GM12873 (cell line): ENCODE measurements around the gene MED12.

Experiments used
- TF ChIP-seq, protein P1 (sequence below): IDR thresholded peaks from 2 replicates; pipeline ENCODE4 v1.5.1; 2012; ENCODE audit warnings: low read depth, mild to moderate bottlenecking, moderate library complexity, low read length, control low read depth; ENCODE audit not compliant: insufficient read depth; ENCODE audit errors: missing control alignments

MED12 gene

DNA sequence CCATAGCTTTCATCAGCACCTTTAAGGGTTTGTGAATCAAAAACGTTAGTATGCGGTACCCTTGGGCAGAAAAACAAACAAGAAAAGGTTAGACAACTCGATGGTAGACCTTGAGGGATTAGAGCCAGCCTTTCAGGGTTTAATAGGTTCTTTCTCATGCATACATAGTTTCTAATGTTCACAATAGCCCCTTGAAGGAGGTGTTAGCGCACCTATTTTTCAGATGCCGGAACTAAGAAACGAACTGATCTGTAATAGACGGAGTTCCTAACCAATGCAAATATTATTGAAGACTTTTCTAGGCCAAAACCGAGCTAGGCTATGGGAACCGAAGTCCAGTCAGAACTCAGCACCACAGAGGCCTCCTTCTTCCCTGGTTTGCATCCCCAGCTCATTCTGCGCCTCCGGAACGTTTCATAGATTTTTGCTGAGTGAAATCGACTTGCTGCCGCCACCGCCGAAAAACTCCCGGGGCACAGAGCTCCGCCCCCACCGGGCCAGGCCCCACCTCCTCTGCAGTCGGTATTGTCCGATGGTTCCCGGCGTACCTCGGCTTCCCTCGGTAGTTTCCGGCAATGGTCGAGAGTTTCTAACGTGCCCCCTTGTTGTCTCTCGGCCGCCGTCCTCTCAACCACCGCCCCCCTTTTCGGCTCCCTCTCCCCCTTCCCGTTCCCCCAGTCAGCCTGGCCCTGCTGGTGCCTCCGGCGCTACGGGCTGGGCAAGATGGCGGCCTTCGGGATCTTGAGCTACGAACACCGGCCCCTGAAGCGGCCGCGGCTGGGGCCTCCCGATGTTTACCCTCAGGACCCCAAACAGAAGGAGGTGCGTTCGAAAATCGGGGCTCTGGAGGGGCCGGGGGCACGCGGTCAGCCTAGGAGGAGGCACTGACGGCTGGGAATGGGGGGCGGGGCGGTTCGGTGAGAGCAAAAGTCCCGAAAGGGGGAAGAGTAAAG, at the start of gene MED12:
MED12 (plus strand) TSS at position 565 of the 953 bp plus-strand sequence; CDS start at position 724, 159 bp downstream.
- TF ChIP-seq, protein P1, sequence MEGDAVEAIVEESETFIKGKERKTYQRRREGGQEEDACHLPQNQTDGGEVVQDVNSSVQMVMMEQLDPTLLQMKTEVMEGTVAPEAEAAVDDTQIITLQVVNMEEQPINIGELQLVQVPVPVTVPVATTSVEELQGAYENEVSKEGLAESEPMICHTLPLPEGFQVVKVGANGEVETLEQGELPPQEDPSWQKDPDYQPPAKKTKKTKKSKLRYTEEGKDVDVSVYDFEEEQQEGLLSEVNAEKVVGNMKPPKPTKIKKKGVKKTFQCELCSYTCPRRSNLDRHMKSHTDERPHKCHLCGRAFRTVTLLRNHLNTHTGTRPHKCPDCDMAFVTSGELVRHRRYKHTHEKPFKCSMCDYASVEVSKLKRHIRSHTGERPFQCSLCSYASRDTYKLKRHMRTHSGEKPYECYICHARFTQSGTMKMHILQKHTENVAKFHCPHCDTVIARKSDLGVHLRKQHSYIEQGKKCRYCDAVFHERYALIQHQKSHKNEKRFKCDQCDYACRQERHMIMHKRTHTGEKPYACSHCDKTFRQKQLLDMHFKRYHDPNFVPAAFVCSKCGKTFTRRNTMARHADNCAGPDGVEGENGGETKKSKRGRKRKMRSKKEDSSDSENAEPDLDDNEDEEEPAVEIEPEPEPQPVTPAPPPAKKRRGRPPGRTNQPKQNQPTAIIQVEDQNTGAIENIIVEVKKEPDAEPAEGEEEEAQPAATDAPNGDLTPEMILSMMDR, result no peak

DNA sequence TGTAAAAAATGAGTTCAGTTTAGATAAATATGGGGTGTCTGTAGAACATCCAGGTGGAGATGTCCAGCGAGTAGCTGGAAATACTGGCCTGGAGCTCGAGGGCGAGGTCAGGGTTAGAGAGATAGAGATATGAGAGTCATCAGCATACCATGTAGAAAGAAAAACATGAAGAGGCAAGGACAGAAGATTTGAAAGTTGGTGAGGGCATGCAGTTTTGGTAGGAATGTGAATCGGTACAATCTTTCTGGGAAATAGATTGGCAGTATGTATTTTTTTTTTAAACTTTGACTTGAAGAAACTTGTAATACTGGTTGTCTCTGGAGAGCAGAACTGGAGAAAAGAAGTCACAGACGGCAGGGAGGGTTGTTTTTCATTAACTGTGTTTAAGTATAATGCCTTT, 47.9 kb upstream of the MED12 start:
- TF ChIP-seq, protein P1, result no peak

DNA sequence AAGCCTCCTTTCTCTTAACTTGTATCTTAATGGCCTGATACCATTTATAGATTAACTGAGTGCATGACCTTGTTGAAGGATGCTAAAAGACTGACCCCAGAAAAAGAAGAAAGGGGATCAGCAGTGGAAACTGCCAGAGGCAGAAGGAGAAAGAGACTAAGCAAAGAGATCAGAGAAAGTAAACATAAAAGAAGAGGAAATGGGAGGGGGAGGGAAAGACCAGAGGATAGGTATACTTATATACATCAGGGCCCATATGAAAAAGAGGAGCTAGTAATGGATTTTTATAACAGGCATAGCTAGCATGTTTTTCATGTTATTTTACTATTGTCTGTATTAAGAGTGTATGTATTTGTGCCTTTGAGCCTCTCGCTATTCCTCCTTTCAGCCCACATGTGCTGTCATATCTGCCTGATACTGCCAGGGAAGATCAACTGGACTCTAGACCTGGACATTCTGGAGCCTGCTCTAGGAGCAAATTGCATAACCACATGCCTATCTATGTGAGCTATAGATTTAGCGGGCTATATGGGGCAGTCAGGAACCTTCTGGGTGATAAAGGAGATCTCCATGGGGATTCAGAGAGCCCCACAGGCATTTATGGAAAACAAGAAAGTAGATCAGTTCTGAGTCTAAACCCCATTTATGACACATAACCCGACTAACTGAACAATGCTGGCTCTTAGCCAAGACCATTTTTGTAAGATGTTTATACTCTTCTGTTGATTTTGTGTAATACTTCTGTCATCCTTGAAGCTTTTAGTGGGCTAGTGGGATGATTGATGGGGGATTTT, 36.9 kb upstream of the MED12 start:
- TF ChIP-seq, protein P1, result no peak

GRCh38 chrX:71082124-71082647, 36.2 kb upstream of the MED12 start:
- TF ChIP-seq, protein P1, result no peak

GRCh38 chrX:71082822-71083221, 35.6 kb upstream of the MED12 start:
- TF ChIP-seq, protein P1, result no peak

DNA sequence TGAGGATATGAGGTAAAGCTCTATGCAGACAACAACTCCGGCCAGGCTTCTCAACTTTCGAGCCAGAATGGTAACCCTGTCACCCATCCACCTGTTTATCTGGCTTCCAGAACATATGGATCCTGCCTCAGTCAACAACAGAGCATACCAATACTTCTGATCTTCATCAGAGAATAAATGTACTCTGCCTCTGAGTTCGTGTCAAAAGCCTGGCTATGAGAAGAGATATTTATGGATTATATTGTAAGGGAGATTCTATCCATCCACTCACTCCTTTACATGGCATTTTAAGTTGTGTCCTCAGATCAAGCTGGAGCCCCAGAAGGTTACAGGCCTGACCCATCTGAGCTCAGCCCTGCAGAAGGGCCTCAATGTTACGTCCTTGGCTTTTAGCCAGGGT, 32.5 kb upstream of the MED12 start:
- TF ChIP-seq, protein P1, result no peak

GRCh38 chrX:71091263-71091662, 27.1 kb upstream of the MED12 start:
- TF ChIP-seq, protein P1, result no peak
